Measurements from ENCODE around the gene FAM221B. TPM values are rescaled to one million over a fixed set of nuclear protein-coding genes. Genes with fewer than 3 reads are reported as not detected.

FAM221B gene
- total RNA-seq, 1 donor from 2014 or later: not detected

DNA sequence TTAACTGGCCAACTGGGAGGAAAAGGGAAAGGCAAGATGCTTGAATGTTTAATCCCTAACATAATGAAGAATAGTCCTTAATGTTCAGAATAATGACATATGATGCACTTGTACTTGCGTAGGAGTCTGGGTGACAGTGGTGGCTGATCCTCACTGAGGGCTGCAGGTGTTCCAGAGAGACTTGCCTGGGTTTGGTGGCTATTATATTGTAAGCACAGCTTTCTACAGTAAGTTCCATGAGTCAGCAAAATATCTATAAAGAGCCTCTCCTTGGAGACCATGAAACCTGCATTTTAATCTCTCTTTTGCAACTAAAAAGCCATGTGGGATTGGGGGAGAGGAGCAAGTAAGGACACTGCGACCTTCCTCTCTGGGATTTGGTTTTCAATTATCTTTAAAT lies 39.0 kb downstream of the FAM221B start:
- no peak for DNase-seq (ENCODE audit: extremely low spot score in 2 of 2)
- TF ChIP-seq POLR2A (IDR thresholded peaks at IDR 0.05): no peak
- TF ChIP-seq, protein P1, sequence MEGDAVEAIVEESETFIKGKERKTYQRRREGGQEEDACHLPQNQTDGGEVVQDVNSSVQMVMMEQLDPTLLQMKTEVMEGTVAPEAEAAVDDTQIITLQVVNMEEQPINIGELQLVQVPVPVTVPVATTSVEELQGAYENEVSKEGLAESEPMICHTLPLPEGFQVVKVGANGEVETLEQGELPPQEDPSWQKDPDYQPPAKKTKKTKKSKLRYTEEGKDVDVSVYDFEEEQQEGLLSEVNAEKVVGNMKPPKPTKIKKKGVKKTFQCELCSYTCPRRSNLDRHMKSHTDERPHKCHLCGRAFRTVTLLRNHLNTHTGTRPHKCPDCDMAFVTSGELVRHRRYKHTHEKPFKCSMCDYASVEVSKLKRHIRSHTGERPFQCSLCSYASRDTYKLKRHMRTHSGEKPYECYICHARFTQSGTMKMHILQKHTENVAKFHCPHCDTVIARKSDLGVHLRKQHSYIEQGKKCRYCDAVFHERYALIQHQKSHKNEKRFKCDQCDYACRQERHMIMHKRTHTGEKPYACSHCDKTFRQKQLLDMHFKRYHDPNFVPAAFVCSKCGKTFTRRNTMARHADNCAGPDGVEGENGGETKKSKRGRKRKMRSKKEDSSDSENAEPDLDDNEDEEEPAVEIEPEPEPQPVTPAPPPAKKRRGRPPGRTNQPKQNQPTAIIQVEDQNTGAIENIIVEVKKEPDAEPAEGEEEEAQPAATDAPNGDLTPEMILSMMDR (IDR thresholded peaks at IDR 0.05): no peak
- TF ChIP-seq POLR2AphosphoS5 (IDR thresholded peaks at IDR 0.05; ENCODE audit: insufficient read depth in 1 of 2, low read depth in 1 of 2): no peak
- peaks cover 37% of the 10 kb centered on the region for H3K4me1 ChIP-seq
- no peaks in the 10 kb centered on the region for H3K36me3 ChIP-seq
- no peaks in the 10 kb centered on the region for H3K9me3 ChIP-seq
- no peak overlapping the region for H3K27ac ChIP-seq
- H3K4me3 ChIP-seq: no peak overlapping the region
- H3K27me3 ChIP-seq: no peaks in the 10 kb centered on the region
- intact Hi-C loops (cut with DNase I): no loop called here

DNA sequence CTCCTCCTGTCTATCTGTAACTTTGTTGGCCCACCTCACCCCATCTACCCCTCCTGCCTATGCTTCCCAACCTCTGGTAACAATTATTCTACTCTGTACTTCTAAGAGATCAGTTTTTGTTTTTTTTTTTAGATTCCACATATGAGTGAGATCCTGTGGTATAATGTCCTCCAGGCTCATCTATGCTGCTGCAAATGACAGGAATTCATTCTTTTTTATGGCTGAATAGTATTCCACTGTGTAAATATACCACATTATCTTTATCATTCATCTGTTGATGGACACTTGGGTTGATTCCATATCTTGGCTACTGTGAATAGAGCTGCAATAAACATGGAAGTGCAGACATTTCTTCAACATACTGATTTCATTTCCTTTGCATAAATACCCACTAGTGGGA lies 45.1 kb downstream of the FAM221B start:
- intact Hi-C loops (cut with DNase I): no loop called here
- no peaks in the 10 kb centered on the region for H3K9me3 ChIP-seq
- no peaks in the 10 kb centered on the region for H3K27me3 ChIP-seq
- no peaks in the 10 kb centered on the region for H3K36me3 ChIP-seq
- no peak overlapping the region for H3K27ac ChIP-seq
- TF ChIP-seq, protein P1 (IDR thresholded peaks at IDR 0.05): no peak
- no peak for TF ChIP-seq POLR2AphosphoS5 (IDR thresholded peaks at IDR 0.05; ENCODE audit: insufficient read depth in 1 of 2, low read depth in 1 of 2)
- TF ChIP-seq POLR2A (IDR thresholded peaks at IDR 0.05): no peak
- no peak overlapping the region for H3K4me3 ChIP-seq
- no peaks in the 10 kb centered on the region for H3K4me1 ChIP-seq
- no peak for DNase-seq (ENCODE audit: extremely low spot score in 2 of 2)

DNA sequence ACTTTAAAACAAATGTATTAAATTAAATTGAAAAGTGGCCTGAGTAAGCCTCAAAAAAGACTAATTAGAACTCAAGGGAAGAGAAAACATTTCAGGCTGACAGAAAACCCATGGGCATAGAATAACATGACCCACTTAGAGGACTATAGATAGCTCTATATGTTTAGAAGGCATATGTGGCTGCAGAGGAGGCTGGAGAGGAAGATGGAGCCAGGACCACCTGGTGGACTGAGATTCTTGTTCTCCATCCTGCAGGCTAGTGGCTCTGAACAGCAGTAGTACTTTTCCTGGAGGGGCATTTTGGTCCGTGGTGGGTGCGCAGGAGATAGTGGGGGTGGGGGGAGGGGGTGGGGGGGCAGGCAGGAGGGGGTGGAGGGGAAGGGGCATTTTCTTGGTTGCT lies 47.5 kb downstream of the FAM221B start:
- Histone ChIP-seq H3K27ac (no peak overlapping the region), H3K9me3 (no peaks in the 10 kb centered on the region), H3K27me3 (no peaks in the 10 kb centered on the region), H3K4me3 (no peak overlapping the region), H3K36me3 (no peaks in the 10 kb centered on the region), H3K4me1 (no peaks in the 10 kb centered on the region)
- no peak for DNase-seq (ENCODE audit: extremely low spot score in 2 of 2)
- TF ChIP-seq, protein P1 (IDR thresholded peaks at IDR 0.05): no peak
- TF ChIP-seq POLR2AphosphoS5 (IDR thresholded peaks at IDR 0.05; ENCODE audit: insufficient read depth in 1 of 2, low read depth in 1 of 2) (no peak), POLR2A (IDR thresholded peaks at IDR 0.05) (no peak)
- intact Hi-C loops (cut with DNase I): no loop called here

DNA sequence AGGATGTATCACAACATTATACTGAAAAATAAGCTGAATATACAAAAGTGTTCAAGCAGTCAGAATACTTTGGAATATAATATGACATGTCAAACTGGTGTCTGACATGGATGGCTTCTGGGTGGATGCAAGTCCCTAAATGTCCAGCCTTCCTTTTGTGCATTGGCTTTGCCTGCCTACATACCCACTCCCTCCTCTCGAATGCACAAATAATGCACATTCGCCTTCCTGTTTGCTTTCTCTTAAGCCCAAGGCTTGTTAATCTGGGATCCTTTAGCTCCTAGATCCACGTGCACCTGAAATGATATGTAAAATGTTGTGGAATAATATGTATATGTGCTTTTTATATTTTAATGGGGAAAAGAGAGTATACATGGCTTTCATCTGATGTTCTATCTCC lies 50.0 kb downstream of the FAM221B start:
- no peaks in the 10 kb centered on the region for H3K4me1 ChIP-seq
- intact Hi-C loops (cut with DNase I): no loop called here
- H3K36me3 ChIP-seq: no peaks in the 10 kb centered on the region
- no peaks in the 10 kb centered on the region for H3K27me3 ChIP-seq
- TF ChIP-seq POLR2AphosphoS5 (IDR thresholded peaks at IDR 0.05; ENCODE audit: insufficient read depth in 1 of 2, low read depth in 1 of 2) (no peak), POLR2A (IDR thresholded peaks at IDR 0.05) (no peak)
- TF ChIP-seq, protein P1 (IDR thresholded peaks at IDR 0.05): no peak
- H3K4me3 ChIP-seq: no peak overlapping the region
- no peak for DNase-seq (ENCODE audit: extremely low spot score in 2 of 2)
- no peaks in the 10 kb centered on the region for H3K9me3 ChIP-seq
- no peak overlapping the region for H3K27ac ChIP-seq

DNA sequence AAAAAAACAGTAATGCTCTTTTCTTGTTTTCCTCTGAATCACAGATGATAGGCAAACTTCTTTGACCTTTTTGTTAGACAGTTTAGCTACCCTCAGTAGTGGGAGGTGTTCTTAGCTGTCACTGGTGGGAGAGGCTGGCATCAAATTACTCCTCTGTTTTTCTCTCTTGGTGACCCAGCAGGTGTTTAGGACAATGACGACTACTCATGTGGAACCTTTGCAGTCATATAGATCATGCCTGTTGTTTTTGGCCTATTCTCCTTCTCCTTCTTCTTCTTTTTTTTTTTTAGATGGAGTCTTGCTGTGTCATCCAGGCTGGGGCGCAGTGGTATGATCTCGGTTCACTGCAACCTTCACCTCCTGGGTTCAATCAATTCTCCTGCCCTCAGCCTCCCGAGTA lies 52.5 kb downstream of the FAM221B start:
- Histone ChIP-seq H3K27ac (no peak overlapping the region), H3K27me3 (no peaks in the 10 kb centered on the region), H3K36me3 (no peaks in the 10 kb centered on the region), H3K9me3 (no peaks in the 10 kb centered on the region), H3K4me1 (peaks cover 8% of the 10 kb centered on the region), H3K4me3 (no peak overlapping the region)
- no peak for TF ChIP-seq POLR2AphosphoS5 (IDR thresholded peaks at IDR 0.05; ENCODE audit: insufficient read depth in 1 of 2, low read depth in 1 of 2)
- TF ChIP-seq POLR2A (IDR thresholded peaks at IDR 0.05): no peak
- TF ChIP-seq, protein P1 (IDR thresholded peaks at IDR 0.05): no peak
- no peak for DNase-seq (ENCODE audit: extremely low spot score in 2 of 2)
- intact Hi-C loops (cut with DNase I): no loop called here
